Measurements from ENCODE around the gene MYH15. TPM values are rescaled to one million over a fixed set of nuclear protein-coding genes. Genes with fewer than 3 reads are reported as not detected.

MYH15 gene
- total RNA-seq, 1 experiment from 2014 or later = not detected

DNA sequence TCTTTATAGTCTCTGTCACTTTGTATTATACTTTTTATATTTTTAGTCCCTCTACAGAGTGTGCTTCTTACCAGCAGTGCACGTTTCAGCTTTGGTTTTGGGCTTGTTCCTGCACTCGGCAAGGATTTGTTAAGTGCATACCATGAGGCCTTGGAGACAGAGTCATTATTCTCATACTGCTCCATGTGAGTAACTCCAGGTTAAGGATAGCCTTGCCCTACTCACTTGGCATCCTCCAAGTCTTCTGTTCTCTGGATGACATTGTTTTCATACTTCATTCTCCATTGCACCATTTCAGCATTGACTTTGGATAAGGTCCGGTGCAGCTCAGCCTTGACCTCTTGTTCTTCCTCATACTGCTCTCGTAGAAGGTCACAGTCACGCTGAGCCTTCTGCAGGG is 96.4 kb downstream of the MYH15 start:
- Histone ChIP-seq H3K36me3 (no peaks in the 10 kb centered on the region), H3K4me3 (no peak overlapping the region), H3K27me3 (no peaks in the 10 kb centered on the region), H3K9me3 (no peaks in the 10 kb centered on the region)
- no peak for DNase-seq

DNA sequence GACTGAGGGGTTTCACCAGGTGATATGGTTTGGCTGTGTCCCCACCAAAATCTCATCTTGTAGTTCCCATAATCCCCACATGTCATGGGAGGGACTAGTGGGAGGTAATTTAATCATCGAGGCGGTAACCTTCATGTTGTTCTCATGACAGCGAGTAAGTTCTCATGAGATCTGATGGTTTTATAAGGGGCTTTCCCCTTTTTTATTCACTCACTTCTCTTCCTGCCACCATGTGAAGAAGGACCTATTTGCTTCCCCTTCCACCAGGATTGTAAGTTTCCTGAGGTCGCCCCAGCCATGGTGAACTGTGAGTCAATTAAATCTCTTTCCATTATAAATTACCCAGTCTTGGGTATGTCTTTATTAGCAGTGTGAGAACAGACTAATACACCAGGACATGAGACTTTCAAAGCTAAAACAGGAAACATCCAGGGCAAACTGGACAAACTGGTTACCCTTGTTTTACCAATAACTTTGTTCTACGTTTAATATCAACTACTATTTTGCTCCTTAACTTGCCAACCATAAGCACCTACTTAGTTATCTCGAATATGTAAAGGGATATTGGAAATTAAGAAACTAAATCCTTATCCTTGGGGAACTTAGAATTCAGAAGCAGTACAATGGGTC is 98.2 kb downstream of the MYH15 start:
- H3K36me3 ChIP-seq = no peaks in the 10 kb centered on the region
- H3K27me3 ChIP-seq = no peaks in the 10 kb centered on the region
- no peak for DNase-seq
- no peaks in the 10 kb centered on the region for H3K9me3 ChIP-seq
- H3K4me3 ChIP-seq = no peak overlapping the region

GRCh38 chr3:108410531-108410984 is 99.8 kb downstream of the MYH15 start:
- H3K4me3 ChIP-seq = no peak overlapping the region
- H3K27me3 ChIP-seq = no peaks in the 10 kb centered on the region
- no peaks in the 10 kb centered on the region for H3K9me3 ChIP-seq
- no peaks in the 10 kb centered on the region for H3K36me3 ChIP-seq
- DNase-seq = no peak

DNA sequence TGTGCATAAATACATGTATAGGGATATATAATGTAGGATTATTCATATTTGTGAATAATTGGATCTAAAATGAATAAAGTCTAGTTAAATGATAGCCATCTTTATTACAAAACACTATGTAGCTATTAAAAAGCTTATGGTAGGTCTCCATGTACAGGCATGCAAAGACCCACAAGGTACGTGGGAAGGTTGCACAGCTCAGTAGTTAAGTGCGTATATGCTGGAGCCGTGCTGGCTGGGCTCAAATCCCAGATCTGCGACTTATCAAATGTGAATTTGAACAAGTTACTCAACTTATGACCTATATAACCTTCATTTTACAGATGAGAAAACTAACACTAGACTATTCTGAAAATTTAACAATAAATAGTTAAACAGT is 100.6 kb downstream of the MYH15 start:
- no peak for DNase-seq
- Histone ChIP-seq H3K9me3 (no peaks in the 10 kb centered on the region), H3K36me3 (no peaks in the 10 kb centered on the region), H3K27me3 (no peaks in the 10 kb centered on the region), H3K4me3 (no peak overlapping the region)

DNA sequence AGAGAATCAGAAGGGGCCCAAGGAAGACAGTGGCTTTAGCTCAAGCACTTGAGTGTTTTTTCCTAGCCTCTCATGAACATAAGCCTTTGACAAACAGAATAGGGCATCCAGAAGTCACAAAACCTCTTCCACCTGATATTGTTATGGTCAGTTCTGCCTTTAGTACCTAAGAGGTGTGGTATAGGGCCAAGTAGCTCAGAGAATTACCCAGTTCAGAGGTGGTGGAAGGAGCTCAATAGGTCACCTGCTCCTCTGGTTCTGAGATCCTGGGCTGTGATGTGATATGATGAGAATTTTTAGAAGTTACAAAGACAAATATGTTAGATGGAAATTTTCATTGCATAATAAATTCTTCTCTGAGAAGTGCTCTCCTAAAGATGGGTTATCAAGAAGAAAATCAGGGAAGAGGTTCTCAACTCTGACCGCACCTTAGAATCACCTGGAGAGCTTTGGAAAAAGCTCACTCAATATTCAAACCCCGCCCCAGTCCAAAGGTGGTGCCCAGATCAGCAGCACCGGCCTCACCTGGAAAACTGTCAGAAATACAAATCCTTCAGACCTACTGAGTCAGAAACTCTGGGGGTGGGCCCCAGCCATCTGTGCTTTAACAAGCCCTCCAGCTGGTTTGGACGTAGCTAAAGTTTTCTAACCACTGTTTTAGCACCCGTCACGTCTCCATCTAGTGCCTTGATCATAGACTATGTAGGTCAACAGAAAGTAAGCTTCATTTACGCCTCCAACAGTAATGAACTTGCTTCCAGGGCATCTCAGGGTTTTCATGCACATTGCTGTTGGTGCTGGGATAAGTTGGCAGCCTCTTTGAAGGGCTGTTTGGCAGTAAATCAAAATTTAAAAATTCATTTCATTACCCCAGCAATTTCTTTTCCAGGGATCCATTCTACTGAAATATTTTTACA is 101.3 kb downstream of the MYH15 start:
- H3K36me3 ChIP-seq = no peaks in the 10 kb centered on the region
- no peak overlapping the region for H3K4me3 ChIP-seq
- no peak for DNase-seq
- no peaks in the 10 kb centered on the region for H3K27me3 ChIP-seq
- no peaks in the 10 kb centered on the region for H3K9me3 ChIP-seq

DNA sequence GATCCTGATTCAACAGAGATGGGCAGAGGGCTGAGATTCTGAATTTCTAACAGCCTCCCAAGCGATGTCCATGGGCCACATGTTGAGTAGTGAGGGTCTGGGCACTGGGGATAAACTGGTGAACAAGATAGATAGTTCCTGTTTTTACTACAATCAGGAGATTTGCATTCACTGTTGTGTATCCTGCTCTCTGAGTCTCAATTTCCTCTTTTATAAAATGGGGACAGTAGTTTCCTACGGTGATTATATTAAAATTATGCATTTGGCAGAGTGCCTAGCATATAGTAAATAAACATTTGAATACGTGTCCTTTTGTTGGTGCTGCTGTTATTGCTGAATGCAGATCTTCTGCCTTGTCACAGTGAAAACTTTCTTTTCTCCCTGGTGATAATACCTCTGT is 102.5 kb downstream of the MYH15 start:
- no peak for DNase-seq
- Histone ChIP-seq H3K36me3 (no peaks in the 10 kb centered on the region), H3K27me3 (no peaks in the 10 kb centered on the region), H3K4me3 (no peak overlapping the region), H3K9me3 (no peaks in the 10 kb centered on the region)

GRCh38 chr3:108406661-108407206 is 103.7 kb downstream of the MYH15 start:
- H3K36me3 ChIP-seq = no peaks in the 10 kb centered on the region
- H3K27me3 ChIP-seq = no peaks in the 10 kb centered on the region
- H3K9me3 ChIP-seq = no peaks in the 10 kb centered on the region
- no peak for DNase-seq
- H3K4me3 ChIP-seq = no peak overlapping the region

DNA sequence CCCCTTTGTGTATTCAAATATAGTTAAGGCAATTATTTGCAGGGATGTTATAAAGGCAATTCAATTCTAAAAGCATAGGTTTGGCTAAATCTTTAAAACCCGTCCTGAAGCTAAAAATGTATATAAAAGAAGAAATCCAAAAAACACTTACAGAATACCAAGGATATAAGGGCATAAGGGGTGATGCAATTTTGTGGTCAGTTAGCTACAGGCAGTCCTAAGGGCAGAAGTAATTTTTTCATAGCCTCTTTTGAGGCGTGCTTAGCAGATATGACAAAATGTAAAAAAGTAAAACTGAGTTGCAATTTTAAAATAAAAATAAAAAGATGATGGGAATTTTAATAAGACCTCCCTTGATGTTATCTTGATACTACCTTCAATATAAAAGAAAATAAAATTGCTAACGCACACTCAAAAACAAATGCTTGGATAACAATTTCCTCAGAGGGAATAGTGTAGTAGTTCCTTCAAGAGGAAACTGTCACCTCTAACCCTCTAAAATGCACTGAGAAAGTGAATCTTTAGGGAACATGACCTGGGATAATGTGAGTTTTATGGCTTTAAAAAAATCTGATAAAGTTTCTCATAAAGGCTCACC is 104.2 kb downstream of the MYH15 start:
- Histone ChIP-seq H3K36me3 (no peaks in the 10 kb centered on the region), H3K4me3 (no peak overlapping the region), H3K9me3 (no peaks in the 10 kb centered on the region), H3K27me3 (no peaks in the 10 kb centered on the region)
- DNase-seq = no peak

GRCh38 chr3:108404368-108404767 is 106.0 kb downstream of the MYH15 start:
- H3K9me3 ChIP-seq = no peaks in the 10 kb centered on the region
- H3K27me3 ChIP-seq = no peaks in the 10 kb centered on the region
- no peak for DNase-seq
- no peaks in the 10 kb centered on the region for H3K36me3 ChIP-seq
- H3K4me3 ChIP-seq = no peak overlapping the region

DNA sequence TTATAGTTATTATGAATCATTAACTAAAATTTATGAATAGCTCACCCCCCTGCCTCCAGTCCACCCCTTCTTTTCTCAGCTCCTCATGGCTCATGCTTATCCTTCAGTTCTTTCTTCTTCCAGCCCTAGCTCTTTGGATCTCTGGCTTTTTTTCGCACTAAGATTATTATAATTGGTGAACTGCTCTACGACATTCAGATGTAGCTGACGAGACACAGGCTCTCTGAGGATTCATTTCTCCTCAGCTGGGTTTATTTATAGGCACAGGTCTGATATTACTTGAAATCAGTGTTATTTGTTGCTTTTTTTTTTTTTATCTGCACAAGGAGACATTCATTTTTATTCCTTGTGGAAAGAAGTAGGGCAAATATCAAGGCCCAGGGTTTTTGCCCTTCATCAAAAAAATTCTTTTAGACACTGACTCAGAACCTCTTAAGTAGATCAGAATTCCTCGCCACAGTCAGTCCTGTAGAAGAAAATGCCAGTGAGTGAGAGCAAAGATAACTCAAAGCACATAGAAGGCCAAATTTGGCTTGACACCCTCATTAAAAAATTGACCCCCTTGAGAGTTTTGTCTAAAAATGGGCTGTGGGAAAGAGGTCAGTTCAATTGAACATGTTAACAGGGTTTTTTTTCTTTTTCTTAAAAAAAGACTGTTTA is 106.6 kb downstream of the MYH15 start:
- H3K27me3 ChIP-seq = no peaks in the 10 kb centered on the region
- DNase-seq = no peak
- H3K4me3 ChIP-seq = no peak overlapping the region
- H3K9me3 ChIP-seq = no peaks in the 10 kb centered on the region
- no peaks in the 10 kb centered on the region for H3K36me3 ChIP-seq

GRCh38 chr3:108403198-108403597 is 107.2 kb downstream of the MYH15 start:
- DNase-seq = no peak
- Histone ChIP-seq H3K4me3 (no peak overlapping the region), H3K9me3 (no peaks in the 10 kb centered on the region), H3K36me3 (no peaks in the 10 kb centered on the region), H3K27me3 (no peaks in the 10 kb centered on the region)

GRCh38 chr3:108401836-108402235 is 108.6 kb downstream of the MYH15 start:
- DNase-seq = no peak
- H3K9me3 ChIP-seq = no peaks in the 10 kb centered on the region
- H3K36me3 ChIP-seq = no peaks in the 10 kb centered on the region
- H3K27me3 ChIP-seq = no peaks in the 10 kb centered on the region
- no peak overlapping the region for H3K4me3 ChIP-seq

- no peaks in the 10 kb centered on the region for H3K27me3 ChIP-seq
- H3K36me3 ChIP-seq = no peaks in the 10 kb centered on the region
- H3K9me3 ChIP-seq = no peaks in the 10 kb centered on the region
- H3K4me3 ChIP-seq = no peak overlapping the region
- DNase-seq = no peak
Observed at GRCh38 chr3:108398510-108398909, 111.9 kb downstream of the MYH15 start.

GRCh38 chr3:108396336-108396735 is 114.1 kb downstream of the MYH15 start:
- DNase-seq = no peak
- Histone ChIP-seq H3K36me3 (no peaks in the 10 kb centered on the region), H3K9me3 (no peaks in the 10 kb centered on the region), H3K4me3 (no peak overlapping the region), H3K27me3 (no peaks in the 10 kb centered on the region)

- DNase-seq = no peak
- Histone ChIP-seq H3K27me3 (no peaks in the 10 kb centered on the region), H3K36me3 (no peaks in the 10 kb centered on the region)
Observed at GRCh38 chr3:108394563-108394962, 115.8 kb downstream of the MYH15 start.

DNA sequence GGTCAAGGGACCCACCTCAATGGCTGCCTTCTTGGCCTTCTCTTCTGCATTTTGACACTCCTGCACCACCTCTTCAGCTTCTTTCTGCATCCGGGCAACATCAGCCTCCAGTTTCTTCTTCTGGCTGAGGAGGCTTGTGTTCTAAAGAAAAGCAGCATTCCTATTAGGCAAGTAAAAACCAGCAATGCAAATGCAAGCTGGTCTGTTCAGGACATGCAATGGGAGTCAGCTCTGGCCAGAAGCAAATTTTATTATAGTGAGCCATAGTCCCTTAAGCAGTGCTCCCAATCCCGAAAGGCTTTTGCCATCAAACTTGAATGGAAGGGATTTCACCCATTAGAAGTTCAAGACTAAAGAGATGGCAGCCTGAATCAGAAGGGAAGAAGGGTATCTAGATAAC is 116.4 kb downstream of the MYH15 start:
- Histone ChIP-seq H3K4me3 (no peak overlapping the region), H3K27me3 (no peaks in the 10 kb centered on the region), H3K9me3 (no peaks in the 10 kb centered on the region), H3K36me3 (no peaks in the 10 kb centered on the region)
- DNase-seq = no peak

More at GRCh38 chr3:108394563-108394962, 115.8 kb downstream of the MYH15 start:
- no peak overlapping the region for H3K4me3 ChIP-seq
- H3K9me3 ChIP-seq = no peaks in the 10 kb centered on the region
